SJCRH30 (cell line): ENCODE data around the gene RDX. TPM values are rescaled to one million over a fixed set of nuclear protein-coding genes. Genes with fewer than 3 reads are reported as not detected.
A peak's percentile ranks its signal among the peaks of the same experiment; 100 is the strongest.

Experiments used
- DNase-seq, 2 experiments: peaks; one replicate each; pipeline ENCODE4 v3.0.0-alpha.2; 2015 to 2020
- H3K27ac ChIP-seq: fragments of 250-450 bp; sonication (Bioruptor Pico); 2 replicates; pipeline ENCODE4 v1.5.1; 2020; ENCODE audit warnings: mild to moderate bottlenecking, moderate library complexity
- H3K27me3 ChIP-seq: fragments of 250-450 bp; sonication (Bioruptor Pico); 2 replicates; pipeline ENCODE4 v1.5.1; 2020; ENCODE audit warnings: mild to moderate bottlenecking, moderate library complexity
- H3K36me3 ChIP-seq: fragments of 250-450 bp; sonication (Bioruptor Pico); 2 replicates; pipeline ENCODE4 v1.5.1; 2020; ENCODE audit warnings: mild to moderate bottlenecking, moderate library complexity
- H3K4me1 ChIP-seq: fragments of 250-450 bp; sonication (Bioruptor Pico); 2 replicates; pipeline ENCODE4 v1.5.1; 2020; ENCODE audit warnings: mild to moderate bottlenecking, moderate library complexity
- H3K4me3 ChIP-seq: fragments of 250-450 bp; sonication (Bioruptor Pico); 2 replicates; pipeline ENCODE4 v1.5.1; 2020; ENCODE audit warnings: mild to moderate bottlenecking, moderate library complexity
- H3K9me3 ChIP-seq: fragments of 250-450 bp; sonication (Bioruptor Pico); replicated peaks from 2 replicates; pipeline ENCODE4 v1.5.1; 2020; ENCODE audit warnings: mild to moderate bottlenecking, moderate library complexity
- total RNA-seq: library from RNA; depleted of rRNA; stranded (reverse); fragments of >200 nt; shearing (Covaris generic); gene quantifications from 2 replicates; pipeline ENCODE4 v1.2.3, GENCODE V29; 2014

Gene RDX
- total RNA-seq, 1 experiment from 2014 or later, result 97.9 TPM

DNA sequence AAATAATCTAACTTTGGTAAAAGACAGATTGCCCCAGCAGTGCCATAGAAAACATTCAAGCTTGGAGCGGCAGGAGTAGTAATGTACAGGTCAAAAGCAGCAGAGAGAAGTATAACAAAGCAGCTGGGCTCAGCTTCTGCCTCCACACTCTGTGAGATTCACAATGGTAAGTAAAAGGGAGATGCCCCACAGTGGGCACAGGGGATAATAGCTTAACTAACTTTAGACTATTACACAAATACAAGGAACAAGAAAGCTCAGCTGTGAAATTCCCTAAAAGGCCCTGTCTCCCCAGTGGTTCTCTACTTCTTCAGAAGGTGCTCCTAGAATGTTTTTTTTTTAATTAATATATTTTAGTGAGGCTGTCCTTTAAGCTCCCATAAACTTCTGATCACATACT, 28.0 kb downstream of the RDX start:
- no peak overlapping the region for H3K27ac ChIP-seq
- peaks cover 18% of the 10 kb centered on the region for H3K36me3 ChIP-seq
- H3K4me3 ChIP-seq, result no peak overlapping the region
- H3K4me1 ChIP-seq, result no peaks in the 10 kb centered on the region
- H3K9me3 ChIP-seq, result no peaks in the 10 kb centered on the region
- no peaks in the 10 kb centered on the region for H3K27me3 ChIP-seq
- DNase-seq, result no peak

DNA sequence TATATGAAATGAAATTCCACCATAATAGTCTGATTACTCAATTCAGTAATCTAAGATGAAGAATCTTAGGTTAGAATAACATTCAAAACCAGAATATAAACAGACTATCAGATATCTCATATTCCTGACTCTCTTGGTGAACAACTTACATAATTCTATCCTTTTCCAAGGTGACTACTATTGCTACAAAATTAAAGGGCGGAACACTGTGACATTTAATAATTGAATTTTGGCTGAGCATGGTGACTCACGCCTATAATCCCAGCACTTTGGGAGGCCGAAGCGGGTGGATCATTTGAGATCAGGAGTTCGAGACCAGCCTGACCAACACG, 34.4 kb downstream of the RDX start:
- H3K4me3 ChIP-seq, result no peak overlapping the region
- no peaks in the 10 kb centered on the region for H3K9me3 ChIP-seq
- no peaks in the 10 kb centered on the region for H3K27me3 ChIP-seq
- no peak for DNase-seq
- H3K36me3 ChIP-seq, result peaks cover 36% of the 10 kb centered on the region
- no peak overlapping the region for H3K27ac ChIP-seq
- no peaks in the 10 kb centered on the region for H3K4me1 ChIP-seq

DNA sequence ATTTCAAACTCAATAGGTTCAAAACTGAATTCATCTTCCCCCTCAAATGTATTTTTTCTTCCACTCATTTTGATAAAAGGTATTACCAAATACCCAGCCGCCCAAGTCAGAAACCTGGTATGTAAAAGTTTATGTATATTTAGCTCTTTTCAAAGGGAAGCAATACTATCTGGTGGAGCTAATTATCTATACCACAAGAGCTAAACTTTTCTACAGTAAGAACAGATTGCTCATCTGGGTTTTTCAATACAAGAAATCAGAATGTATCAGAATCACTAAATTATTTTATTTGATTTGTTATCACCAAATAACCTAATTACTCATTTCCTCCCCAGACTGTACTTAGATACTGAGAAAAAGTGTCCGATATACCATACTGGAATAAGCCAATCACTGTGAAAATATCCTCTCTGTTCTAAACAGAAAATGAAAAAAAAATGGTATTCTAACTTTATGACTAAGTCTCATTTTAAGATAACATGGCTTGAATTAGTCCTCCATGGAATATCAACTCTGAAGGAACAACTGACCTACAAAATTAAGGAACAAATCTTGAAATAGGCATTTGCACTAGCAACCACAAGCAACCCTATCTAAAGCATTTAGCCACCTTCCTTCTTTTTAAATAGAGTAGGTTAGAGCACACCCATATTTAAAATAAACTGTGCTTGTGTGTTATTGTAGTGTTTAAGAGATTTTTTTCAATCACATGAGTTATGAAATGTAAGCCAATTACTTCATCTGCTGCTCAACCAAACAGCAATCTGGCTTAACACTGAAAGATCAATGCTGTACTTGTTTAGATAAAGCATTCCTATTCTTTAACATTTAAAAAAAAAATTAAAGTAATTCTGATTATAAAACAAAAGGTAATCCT, 35.0 kb downstream of the RDX start:
- H3K4me1 ChIP-seq, result no peaks in the 10 kb centered on the region
- peaks cover 36% of the 10 kb centered on the region for H3K36me3 ChIP-seq
- H3K4me3 ChIP-seq, result no peak overlapping the region
- DNase-seq, result no peak
- no peaks in the 10 kb centered on the region for H3K27me3 ChIP-seq
- H3K9me3 ChIP-seq, result no peaks in the 10 kb centered on the region
- no peak overlapping the region for H3K27ac ChIP-seq

DNA sequence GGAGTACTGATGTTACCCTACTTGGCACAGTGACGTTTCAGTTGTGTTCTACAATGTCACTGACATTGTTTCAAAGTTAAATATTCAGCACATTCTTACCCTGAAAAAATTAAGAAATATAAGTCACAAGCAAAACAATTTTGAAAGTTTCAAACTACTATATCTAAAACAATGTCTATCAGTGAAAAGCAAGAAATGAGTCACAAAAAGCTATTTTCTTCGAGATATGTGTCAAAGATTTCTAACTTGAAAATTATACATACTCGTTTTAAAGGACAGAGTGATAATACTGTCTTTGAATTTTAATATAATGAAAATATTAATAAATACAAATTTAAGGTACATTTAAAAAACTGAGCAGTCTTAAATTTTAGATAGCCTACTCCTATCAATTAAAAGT, 42.9 kb downstream of the RDX start:
- Histone ChIP-seq H3K9me3 (no peaks in the 10 kb centered on the region), H3K27me3 (no peaks in the 10 kb centered on the region), H3K4me1 (no peaks in the 10 kb centered on the region), H3K36me3 (peaks cover 21% of the 10 kb centered on the region), H3K4me3 (no peak overlapping the region), H3K27ac (no peak overlapping the region)
- DNase-seq, result no peak

DNA sequence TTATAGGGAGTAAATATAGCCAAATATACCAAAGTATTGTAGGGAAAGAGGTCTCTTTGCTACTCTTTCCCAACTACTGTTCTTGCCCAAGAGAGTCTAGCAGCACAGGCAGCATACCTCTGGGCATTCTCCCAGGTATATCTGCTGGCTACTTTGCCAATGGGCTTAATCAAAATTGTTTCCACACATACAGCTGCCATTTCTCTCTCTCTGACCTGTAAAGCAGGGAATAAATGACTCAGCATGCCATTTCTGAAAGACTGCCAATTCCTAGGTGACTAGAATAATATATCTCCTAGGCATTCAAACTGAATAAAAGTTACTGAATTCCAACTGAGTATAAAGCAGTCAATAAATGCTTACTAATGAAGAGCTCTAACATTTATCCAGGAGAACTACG, 44.6 kb downstream of the RDX start:
- Histone ChIP-seq H3K27me3 (no peaks in the 10 kb centered on the region), H3K4me3 (no peak overlapping the region), H3K9me3 (no peaks in the 10 kb centered on the region), H3K4me1 (no peaks in the 10 kb centered on the region), H3K36me3 (peaks cover 18% of the 10 kb centered on the region), H3K27ac (no peak overlapping the region)
- DNase-seq, result no peak

DNA sequence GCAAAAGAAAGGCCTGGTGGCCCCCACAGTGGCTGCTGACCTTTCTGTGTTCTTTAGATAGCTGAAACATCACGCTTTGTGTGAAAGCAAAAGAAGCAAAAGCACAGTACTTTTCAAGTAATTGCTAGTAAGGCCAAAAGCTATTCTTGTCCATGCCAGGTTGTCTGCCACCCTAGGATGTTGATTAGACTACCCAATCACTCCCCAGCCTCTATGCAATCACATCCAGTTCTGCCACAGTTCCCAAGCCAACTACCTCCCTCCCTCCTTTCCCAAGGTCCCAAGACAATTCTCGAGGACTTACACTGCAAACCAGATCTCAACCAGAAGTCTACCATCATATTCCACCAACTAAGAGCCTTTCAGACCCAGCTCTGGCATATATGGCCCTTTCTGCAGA, 46.2 kb downstream of the RDX start:
- Histone ChIP-seq H3K4me3 (no peak overlapping the region), H3K27ac (no peak overlapping the region), H3K27me3 (no peaks in the 10 kb centered on the region), H3K4me1 (no peaks in the 10 kb centered on the region), H3K9me3 (no peaks in the 10 kb centered on the region), H3K36me3 (peaks cover 20% of the 10 kb centered on the region)
- no peak for DNase-seq

DNA sequence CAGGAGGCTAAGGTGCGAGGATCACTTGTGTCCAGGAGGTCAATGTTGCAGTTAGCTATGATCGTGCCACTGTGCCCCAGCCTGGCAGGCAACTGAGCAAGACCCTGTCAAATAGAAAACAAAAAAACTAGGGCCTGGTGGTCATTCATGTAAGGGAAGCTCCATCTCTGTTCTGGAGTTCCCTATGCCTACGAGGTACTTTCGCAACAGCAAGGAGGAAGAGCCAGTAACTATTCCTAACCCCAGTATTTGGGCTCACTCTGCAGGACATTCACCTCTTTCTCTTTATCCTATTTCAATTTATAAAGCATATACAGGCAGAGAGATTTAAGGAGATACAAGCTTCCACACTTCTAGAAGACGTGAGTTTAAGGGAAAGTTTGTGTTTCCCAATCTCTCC, 46.6 kb downstream of the RDX start:
- no peak for DNase-seq
- Histone ChIP-seq H3K27ac (no peak overlapping the region), H3K27me3 (no peaks in the 10 kb centered on the region), H3K4me3 (no peak overlapping the region), H3K9me3 (no peaks in the 10 kb centered on the region), H3K4me1 (no peaks in the 10 kb centered on the region), H3K36me3 (peaks cover 20% of the 10 kb centered on the region)

DNA sequence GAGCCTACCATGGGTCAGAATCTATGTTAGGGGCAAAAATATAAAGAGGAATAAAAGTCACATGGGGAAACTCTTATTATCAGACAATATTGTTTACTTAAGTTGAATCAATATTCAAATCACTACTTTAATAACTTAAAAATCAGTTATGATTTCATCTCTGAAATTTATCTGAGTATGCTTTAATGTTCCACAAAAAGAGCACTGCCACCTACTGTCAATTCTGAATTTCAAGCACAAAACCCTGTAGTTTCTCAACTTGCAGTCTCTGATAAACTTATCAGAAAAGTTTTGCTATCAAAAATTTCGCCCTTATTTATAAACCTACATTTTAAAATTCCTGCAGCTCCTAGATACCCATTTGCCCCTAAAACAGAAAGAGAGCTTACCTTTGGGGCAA, 47.3 kb downstream of the RDX start:
- DNase-seq, result no peak
- no peaks in the 10 kb centered on the region for H3K9me3 ChIP-seq
- no peak overlapping the region for H3K4me3 ChIP-seq
- no peaks in the 10 kb centered on the region for H3K27me3 ChIP-seq
- H3K27ac ChIP-seq, result no peak overlapping the region
- peaks cover 23% of the 10 kb centered on the region for H3K36me3 ChIP-seq
- H3K4me1 ChIP-seq, result no peaks in the 10 kb centered on the region

DNA sequence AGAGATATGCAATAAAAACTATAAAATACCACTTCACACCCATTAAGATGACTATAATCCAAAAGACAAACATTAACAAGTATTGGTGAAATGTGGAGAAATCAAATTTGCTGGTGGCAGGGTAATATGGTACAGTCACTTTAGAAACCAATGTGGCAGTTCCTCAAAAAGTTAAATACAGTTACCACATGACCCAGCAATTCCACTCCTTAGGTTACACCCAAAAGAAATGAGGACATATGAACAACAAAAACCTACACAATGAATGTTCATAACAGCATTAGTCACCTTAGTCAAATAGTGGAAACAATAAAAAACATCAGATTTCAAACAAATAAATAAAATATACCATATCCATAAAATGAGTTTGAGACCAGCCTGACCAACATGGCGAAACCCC, 52.6 kb downstream of the RDX start:
- peaks cover 15% of the 10 kb centered on the region for H3K36me3 ChIP-seq
- H3K4me1 ChIP-seq, result no peaks in the 10 kb centered on the region
- no peak overlapping the region for H3K27ac ChIP-seq
- DNase-seq, result no peak
- no peak overlapping the region for H3K4me3 ChIP-seq
- no peaks in the 10 kb centered on the region for H3K9me3 ChIP-seq
- no peaks in the 10 kb centered on the region for H3K27me3 ChIP-seq

DNA sequence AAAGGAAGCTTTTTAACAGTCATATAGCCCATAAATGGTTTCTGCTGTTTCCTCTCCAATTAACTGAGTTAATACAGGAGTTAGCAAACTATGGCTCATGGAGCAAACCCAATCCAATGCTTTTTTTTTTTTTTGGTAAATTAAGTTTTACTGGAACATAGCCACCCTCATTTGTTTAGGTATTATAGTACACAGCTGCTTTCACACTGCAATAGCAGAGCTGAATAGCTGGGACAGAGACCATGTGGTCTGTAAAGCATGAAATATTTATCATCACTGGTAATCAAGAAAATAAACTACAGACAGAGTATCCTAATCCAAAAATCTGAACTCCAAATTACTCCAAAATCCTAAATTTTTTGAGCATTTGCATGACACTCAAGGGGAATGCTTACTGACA, 53.7 kb downstream of the RDX start:
- DNase-seq, result peak in 1 of 2 experiments; percentile 5
- Histone ChIP-seq H3K36me3 (peaks cover 18% of the 10 kb centered on the region), H3K9me3 (no peaks in the 10 kb centered on the region), H3K27me3 (no peaks in the 10 kb centered on the region), H3K27ac (no peak overlapping the region), H3K4me3 (no peak overlapping the region), H3K4me1 (no peaks in the 10 kb centered on the region)

DNA sequence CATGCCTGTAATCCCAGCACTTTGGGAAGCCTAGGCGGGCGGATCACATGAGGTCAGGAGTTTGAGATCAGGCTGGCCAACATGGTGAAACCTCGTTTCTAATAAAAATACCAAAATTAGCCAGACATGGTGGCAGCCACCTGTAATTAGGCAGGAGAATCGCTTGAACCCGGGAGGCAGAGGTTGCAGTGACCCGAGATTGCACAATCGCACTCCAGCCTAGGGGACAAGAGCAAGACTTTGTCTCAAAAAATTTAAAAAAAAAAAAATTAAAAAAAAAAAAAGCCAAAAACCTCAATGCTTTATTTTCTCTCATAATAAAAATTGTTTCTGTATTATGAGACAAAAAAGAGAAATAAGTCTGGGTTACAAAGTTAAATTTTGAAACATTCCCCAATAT, 54.2 kb downstream of the RDX start:
- DNase-seq, result no peak
- H3K4me3 ChIP-seq, result no peak overlapping the region
- no peak overlapping the region for H3K27ac ChIP-seq
- H3K27me3 ChIP-seq, result no peaks in the 10 kb centered on the region
- peaks cover 13% of the 10 kb centered on the region for H3K36me3 ChIP-seq
- no peaks in the 10 kb centered on the region for H3K4me1 ChIP-seq
- H3K9me3 ChIP-seq, result no peaks in the 10 kb centered on the region

DNA sequence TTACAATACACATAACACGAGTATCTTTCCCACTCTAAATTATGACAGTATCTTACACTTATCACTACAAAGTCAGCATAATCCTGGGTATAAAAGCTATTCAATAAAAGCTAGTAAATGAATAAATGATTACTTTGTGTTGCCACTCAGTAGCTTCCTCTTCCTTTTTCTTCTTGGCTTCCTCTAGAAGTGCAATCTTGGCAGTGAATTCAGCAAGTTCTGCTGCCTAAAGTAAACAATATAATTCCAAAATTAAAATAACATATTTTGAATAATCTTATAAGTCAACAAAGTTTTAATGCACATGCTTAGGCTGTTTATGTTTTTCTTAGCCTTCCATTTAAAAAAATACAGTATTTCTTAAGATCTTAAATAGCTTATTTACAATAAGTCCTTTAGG, 60.4 kb downstream of the RDX start:
- no peaks in the 10 kb centered on the region for H3K4me1 ChIP-seq
- no peak overlapping the region for H3K4me3 ChIP-seq
- no peak for DNase-seq
- no peaks in the 10 kb centered on the region for H3K9me3 ChIP-seq
- H3K27ac ChIP-seq, result no peak overlapping the region
- no peaks in the 10 kb centered on the region for H3K27me3 ChIP-seq
- peaks cover 32% of the 10 kb centered on the region for H3K36me3 ChIP-seq

DNA sequence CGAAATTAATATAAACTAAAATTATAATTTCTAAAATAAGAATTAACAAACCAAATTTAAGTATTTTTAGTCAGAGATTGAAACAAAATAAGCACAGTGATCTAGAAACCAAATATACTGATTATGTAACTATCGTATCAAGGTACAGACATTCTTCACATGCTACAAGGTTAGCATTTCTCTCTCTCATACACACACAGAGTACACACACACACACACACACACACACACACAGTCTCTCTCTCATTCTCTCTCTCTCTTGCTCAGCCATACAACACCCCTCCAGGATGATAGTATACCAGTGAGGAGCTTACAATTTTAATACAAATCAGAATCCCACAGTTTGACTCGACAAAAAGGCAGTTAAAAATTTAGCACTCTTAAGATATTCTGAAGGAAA, 66.0 kb downstream of the RDX start:
- no peaks in the 10 kb centered on the region for H3K9me3 ChIP-seq
- peaks cover 49% of the 10 kb centered on the region for H3K36me3 ChIP-seq
- H3K27me3 ChIP-seq, result no peaks in the 10 kb centered on the region
- H3K27ac ChIP-seq, result no peak overlapping the region
- no peaks in the 10 kb centered on the region for H3K4me1 ChIP-seq
- H3K4me3 ChIP-seq, result no peak overlapping the region
- DNase-seq, result no peak

DNA sequence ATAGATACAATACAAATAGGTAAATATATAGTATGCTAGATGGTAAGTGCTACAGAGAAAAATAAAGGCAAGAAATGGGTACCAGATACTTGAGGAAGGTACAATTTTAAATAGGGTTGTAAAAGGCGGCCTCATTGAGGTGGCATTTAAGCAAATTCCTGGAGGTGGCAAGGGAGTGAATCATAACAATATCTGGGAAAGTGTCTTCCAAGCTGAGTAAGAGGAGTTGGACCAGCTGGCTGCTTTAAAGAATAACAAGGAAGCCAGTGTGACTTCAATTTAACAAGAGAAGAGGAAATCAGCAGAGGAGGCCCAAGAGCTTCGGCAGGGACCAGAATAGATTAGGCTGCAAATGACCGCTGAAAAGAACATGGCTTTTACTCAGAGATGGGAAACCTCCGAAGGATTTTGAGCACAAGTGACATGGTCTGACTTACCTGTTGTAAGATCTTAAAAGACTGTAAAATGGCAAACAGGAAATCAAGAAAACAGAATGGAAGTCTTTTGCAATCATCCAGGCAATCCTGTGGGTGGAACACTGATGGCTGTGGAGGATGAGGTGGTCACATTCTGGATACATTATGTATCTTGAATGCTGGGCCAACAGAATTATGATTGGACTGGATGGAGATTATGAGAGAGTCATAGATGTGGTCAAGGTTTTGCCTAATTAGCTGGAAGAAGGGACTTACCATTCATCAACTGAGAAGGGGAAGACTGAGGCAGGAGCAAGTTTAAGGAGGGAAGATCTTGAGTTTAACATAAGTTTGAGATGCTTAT, 77.2 kb downstream of the RDX start:
- H3K4me3 ChIP-seq, result no peak overlapping the region
- H3K27ac ChIP-seq, result no peak overlapping the region
- H3K27me3 ChIP-seq, result no peaks in the 10 kb centered on the region
- H3K4me1 ChIP-seq, result no peaks in the 10 kb centered on the region
- peaks cover under 1% of the 10 kb centered on the region; the same call in 1 of the 2 replicates for H3K36me3 ChIP-seq
- DNase-seq, result no peak
- H3K9me3 ChIP-seq, result no peaks in the 10 kb centered on the region

DNA sequence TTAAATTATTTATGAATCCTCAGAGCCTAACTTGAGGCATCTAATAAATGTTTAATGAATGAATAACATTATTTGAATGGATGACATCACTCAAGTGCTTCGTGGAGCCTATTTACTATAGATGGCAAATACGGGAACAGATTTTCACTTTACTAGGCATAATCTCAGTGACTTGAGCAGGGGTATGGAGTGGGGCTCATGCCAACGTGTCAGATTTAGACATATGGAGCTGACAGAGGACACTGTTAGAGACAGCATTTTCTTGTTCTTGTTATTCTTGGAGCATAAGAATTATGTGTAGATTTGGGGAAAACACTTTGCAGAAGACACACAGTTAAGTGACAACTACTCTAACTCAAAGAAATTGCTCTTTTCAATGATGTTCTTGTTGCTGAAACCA, 78.5 kb downstream of the RDX start:
- DNase-seq, result no peak
- no peaks in the 10 kb centered on the region for H3K36me3 ChIP-seq
- H3K27ac ChIP-seq, result no peak overlapping the region
- no peaks in the 10 kb centered on the region for H3K27me3 ChIP-seq
- no peak overlapping the region for H3K4me3 ChIP-seq
- H3K4me1 ChIP-seq, result no peaks in the 10 kb centered on the region
- no peaks in the 10 kb centered on the region for H3K9me3 ChIP-seq
